Activated naive CD4-positive, alpha-beta T cell treated with anti-CD3 and anti-CD28 coated beads, Interleukin-2, amount 50 U/mL, for 24 hours (primary cell): ENCODE data around the gene ROMO1.
"Not testable (repeated sequence)": the region's sequence is repeated elsewhere in the genome, so short reads cannot be mapped to it uniquely, and the experiment has no call there.

ENCODE experiments used
- H3K27ac Mint-ChIP-seq: one replicate; pipeline ENCODE4 v1.8.0; 2021; ENCODE audit warnings: mild to moderate bottlenecking, mixed read lengths
- H3K27me3 Mint-ChIP-seq: one replicate; pipeline ENCODE4 v1.8.0; 2021; ENCODE audit warnings: mixed read lengths
- H3K36me3 Mint-ChIP-seq: one replicate; pipeline ENCODE4 v1.8.0; 2021; ENCODE audit warnings: mixed read lengths
- H3K4me1 Mint-ChIP-seq: one replicate; pipeline ENCODE4 v1.8.0; 2021; ENCODE audit warnings: mixed read lengths
- H3K4me3 Mint-ChIP-seq: one replicate; pipeline ENCODE4 v1.8.0; 2021; ENCODE audit warnings: mild to moderate bottlenecking, mixed read lengths
- H3K9me3 Mint-ChIP-seq: one replicate; pipeline ENCODE4 v1.8.0; 2021; ENCODE audit warnings: mixed read lengths

ROMO1 gene

GRCh38 chr20:35700625-35701148 is 1.5 kb downstream of the ROMO1 start:
- peak overlapping the region; percentile 97 for H3K4me3 Mint-ChIP-seq
- H3K9me3 Mint-ChIP-seq, result no peaks in the 10 kb centered on the region
- peak overlapping the region; percentile 92 for H3K27ac Mint-ChIP-seq
- peaks cover 13% of the 10 kb centered on the region for H3K36me3 Mint-ChIP-seq
- H3K4me1 Mint-ChIP-seq, result peaks cover 54% of the 10 kb centered on the region
- H3K27me3 Mint-ChIP-seq, result no peaks in the 10 kb centered on the region

DNA sequence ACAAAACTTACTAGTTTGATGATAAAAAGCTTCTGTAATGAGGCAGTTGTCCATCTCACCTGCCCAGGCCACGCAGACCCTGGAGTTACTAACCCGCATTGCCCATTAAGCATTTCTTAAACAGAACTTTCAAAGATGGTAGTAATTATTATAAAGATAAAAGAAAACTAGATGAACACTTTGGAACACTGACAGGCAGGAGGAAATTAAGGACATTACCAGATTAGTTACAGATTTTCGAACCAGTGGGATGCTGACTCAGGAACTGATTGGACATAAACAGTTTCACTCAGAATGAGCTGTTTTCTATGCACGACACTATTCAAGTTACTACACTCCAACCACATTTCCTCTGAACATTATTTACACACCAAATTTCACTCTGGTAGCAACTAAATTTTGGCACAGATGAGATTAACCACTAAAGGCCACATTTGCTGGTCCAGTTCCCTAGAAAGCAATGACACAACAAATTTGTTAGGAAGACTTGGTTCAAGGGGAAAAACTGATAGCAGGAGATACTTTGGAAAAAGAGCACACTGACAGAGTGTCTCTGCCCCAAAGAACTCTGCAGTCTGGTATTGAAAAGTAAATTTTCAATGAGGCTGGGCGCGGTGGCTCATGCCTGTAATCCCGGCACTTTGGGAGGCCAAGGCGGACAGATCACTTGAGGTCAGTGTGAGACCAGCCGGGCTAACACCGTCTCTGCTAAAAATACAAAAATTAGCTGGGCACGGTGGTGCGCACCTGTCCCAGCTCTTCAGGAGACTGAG is 3.0 kb downstream of the ROMO1 start:
- H3K9me3 Mint-ChIP-seq, result no peaks in the 10 kb centered on the region
- H3K27ac Mint-ChIP-seq, result peak overlapping the region; percentile 55
- peaks cover 50% of the 10 kb centered on the region for H3K4me1 Mint-ChIP-seq
- H3K36me3 Mint-ChIP-seq, result peaks cover 13% of the 10 kb centered on the region
- H3K27me3 Mint-ChIP-seq, result no peaks in the 10 kb centered on the region
- H3K4me3 Mint-ChIP-seq, result peak overlapping the region; percentile 15

GRCh38 chr20:35702824-35703695 is 3.9 kb downstream of the ROMO1 start:
- peaks cover 42% of the 10 kb centered on the region for H3K4me1 Mint-ChIP-seq
- H3K4me3 Mint-ChIP-seq, result no peak overlapping the region
- no peaks in the 10 kb centered on the region for H3K9me3 Mint-ChIP-seq
- H3K27me3 Mint-ChIP-seq, result no peaks in the 10 kb centered on the region
- peaks cover 13% of the 10 kb centered on the region for H3K36me3 Mint-ChIP-seq
- H3K27ac Mint-ChIP-seq, result peak overlapping the region; percentile 79

GRCh38 chr20:35704514-35705261 is 5.5 kb downstream of the ROMO1 start:
- no peak overlapping the region for H3K4me3 Mint-ChIP-seq
- peak overlapping the region; percentile 21 for H3K27ac Mint-ChIP-seq
- no peaks in the 10 kb centered on the region for H3K27me3 Mint-ChIP-seq
- H3K4me1 Mint-ChIP-seq, result peaks cover 46% of the 10 kb centered on the region
- no peaks in the 10 kb centered on the region for H3K9me3 Mint-ChIP-seq
- H3K36me3 Mint-ChIP-seq, result peaks cover 11% of the 10 kb centered on the region

DNA sequence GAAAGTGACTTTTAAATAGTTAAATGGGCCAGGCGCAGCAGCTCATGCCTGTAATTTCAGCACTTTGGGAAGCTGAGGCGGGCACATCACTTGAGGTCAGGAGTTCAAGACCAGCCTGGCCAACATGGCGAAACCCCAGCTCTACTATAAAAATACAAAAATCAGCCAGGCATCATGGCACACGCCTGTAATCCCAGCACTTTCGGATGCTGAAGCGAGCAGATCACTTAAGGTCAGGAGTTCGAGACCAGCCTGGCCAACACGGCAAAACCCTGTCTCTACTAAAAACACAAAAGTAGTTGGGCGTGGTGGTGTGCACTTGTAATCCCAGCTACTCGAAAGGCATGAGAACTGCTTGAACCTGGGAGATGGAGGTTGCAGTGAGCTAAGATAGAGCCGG is 6.7 kb downstream of the ROMO1 start:
- H3K4me3 Mint-ChIP-seq, result not testable (repeated sequence)

DNA sequence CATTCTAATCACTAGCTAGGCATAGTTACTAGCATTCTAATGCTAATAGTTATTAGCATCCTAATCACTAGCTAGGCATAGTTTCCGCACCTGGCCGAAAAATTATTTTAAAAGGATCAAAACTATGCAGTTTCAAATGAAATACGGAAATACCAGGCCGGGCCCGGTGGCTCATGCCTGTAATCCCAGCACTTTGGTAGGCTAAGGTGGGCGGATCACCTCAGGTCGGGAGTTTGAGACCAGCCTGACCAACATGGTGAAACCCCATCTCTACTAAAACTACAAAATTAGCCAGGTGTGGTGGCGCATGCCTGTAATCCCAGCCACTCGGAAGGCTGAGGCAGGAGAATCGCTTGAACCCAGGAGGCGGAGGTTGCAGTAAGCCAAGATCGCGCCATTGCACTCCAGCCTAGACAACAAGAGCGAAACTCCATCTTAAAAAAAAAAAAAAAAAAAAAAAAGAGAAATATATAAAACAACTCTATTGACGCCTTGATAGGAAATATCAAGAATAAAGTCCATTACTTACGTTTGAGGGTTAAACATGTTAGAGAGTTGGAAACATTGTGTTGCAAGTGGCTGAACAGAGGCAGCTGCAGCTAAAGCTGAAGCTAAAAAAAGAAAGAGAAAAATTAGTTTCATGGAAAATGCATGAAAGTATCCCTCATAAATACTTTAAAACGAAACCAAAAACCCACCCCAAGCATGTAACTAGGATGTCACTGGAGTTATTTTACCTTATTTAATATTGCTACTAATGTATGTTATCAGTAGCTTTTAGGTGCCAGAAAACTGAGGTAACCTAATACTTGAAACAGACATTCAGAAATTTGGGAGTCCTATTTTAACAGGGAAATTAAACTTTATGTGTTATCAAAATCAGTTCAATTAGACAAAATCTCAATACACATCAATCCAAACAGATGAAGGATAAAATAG is 7.7 kb downstream of the ROMO1 start:
- H3K9me3 Mint-ChIP-seq, H3K4me3 Mint-ChIP-seq, H3K27me3 Mint-ChIP-seq: not testable (repeated sequence)
- Mint-ChIP-seq H3K27ac (peak overlapping the region; percentile 55), H3K4me1 (peaks cover 52% of the 10 kb centered on the region), H3K36me3 (peaks cover 11% of the 10 kb centered on the region)

More for the DNA sequence above, 6.7 kb downstream of the ROMO1 start:
- H3K27ac Mint-ChIP-seq, H3K27me3 Mint-ChIP-seq, H3K9me3 Mint-ChIP-seq: not testable (repeated sequence)
- Mint-ChIP-seq H3K36me3 (peaks cover 12% of the 10 kb centered on the region), H3K4me1 (peaks cover 46% of the 10 kb centered on the region)

DNA sequence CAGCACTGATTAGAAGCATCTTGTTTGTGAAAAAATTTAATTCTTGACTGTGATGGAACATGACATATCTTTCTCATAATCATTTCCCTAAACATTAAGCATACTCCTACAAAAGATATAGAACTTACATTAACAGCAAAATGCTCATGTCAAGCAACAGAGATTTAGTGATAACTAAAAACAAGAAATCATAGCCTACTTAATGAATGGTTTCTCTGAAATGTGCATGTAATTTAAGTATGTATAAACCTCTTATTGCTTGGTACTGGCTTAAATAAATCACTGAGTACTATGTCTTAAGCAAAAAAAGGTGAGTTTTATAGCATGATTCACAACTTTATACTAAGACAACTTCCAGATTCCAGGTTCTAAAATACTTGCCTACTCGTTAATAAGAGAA is 9.3 kb downstream of the ROMO1 start:
- peaks cover 9% of the 10 kb centered on the region for H3K36me3 Mint-ChIP-seq

DNA sequence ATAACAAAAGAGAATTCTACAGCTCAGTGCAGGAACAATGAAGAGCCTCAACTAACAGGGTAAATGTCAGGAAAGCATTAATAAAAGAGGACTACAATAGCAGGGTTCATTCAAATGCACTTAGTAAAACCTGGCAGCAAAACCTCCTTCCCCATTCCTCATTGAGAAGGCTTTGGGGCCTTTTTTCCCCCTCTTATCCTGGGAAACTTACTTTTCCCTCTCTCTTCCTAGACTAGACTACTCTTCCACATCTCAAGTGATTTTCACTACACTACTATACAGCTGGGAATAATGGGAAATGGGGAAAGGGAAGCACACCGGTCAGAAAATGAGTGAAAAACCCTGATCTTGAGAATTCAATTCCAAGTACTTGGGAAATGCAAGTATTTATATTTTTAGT is 10.1 kb downstream of the ROMO1 start:
- Mint-ChIP-seq H3K9me3 (no peaks in the 10 kb centered on the region), H3K27ac (peak overlapping the region; percentile 79), H3K36me3 (peaks cover 6% of the 10 kb centered on the region), H3K27me3 (no peaks in the 10 kb centered on the region), H3K4me3 (no peak overlapping the region), H3K4me1 (peaks cover 54% of the 10 kb centered on the region)

More for the DNA sequence above, 9.3 kb downstream of the ROMO1 start:
- Mint-ChIP-seq H3K4me3 (no peak overlapping the region), H3K9me3 (no peaks in the 10 kb centered on the region), H3K27me3 (no peaks in the 10 kb centered on the region), H3K4me1 (peaks cover 52% of the 10 kb centered on the region), H3K27ac (peak overlapping the region; percentile 79)

GRCh38 chr20:35710039-35710438 is 10.8 kb downstream of the ROMO1 start:
- Mint-ChIP-seq H3K9me3 (no peaks in the 10 kb centered on the region), H3K36me3 (peaks cover 3% of the 10 kb centered on the region), H3K27me3 (no peaks in the 10 kb centered on the region), H3K4me3 (no peak overlapping the region), H3K4me1 (peaks cover 52% of the 10 kb centered on the region), H3K27ac (no peak overlapping the region)

DNA sequence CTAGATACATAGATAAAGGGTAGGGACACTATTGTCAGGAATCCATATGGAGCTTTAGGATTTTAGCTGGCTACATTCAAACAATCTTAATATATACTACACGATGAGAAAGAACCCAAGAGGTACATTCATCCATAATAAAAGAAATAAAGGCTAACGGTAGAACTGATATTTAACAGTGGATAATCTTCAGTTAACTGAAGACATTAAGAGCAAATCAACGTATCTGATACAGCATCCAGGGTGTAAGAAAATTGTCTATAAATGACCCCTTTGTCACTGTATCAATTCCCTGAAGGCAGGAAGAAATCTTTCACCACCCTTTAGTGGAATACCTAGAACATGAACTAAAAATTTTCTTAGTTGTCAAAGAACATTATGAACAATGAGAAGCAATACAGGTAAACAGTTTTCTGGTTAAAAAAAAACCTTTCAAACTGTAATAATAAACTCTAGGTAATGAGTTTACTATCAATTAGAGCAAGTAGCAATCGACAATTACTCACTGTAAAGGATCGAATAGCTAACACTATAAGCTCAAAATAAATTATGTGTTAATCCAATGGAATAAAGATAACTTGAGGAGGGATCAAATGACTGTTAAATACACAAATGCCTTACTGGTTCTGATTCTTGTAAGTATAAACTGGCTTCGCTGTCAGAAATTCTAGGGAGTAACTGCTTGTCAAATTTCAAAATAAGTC is 11.8 kb downstream of the ROMO1 start:
- Mint-ChIP-seq H3K9me3 (no peaks in the 10 kb centered on the region), H3K27me3 (no peaks in the 10 kb centered on the region), H3K4me1 (peaks cover 60% of the 10 kb centered on the region), H3K27ac (peak overlapping the region; percentile 83), H3K4me3 (peak overlapping the region; percentile 62), H3K36me3 (peaks cover 6% of the 10 kb centered on the region)

- no peaks in the 10 kb centered on the region for H3K9me3 Mint-ChIP-seq
- H3K4me3 Mint-ChIP-seq, result peak overlapping the region; percentile 62
- peak overlapping the region; percentile 83 for H3K27ac Mint-ChIP-seq
- peaks cover 9% of the 10 kb centered on the region for H3K36me3 Mint-ChIP-seq
- peaks cover 64% of the 10 kb centered on the region for H3K4me1 Mint-ChIP-seq
- no peaks in the 10 kb centered on the region for H3K27me3 Mint-ChIP-seq
Measured at GRCh38 chr20:35711588-35712209, 12.5 kb downstream of the ROMO1 start.

GRCh38 chr20:35713120-35713519 is 13.9 kb downstream of the ROMO1 start:
- H3K36me3 Mint-ChIP-seq, result peaks cover 11% of the 10 kb centered on the region
- not testable (repeated sequence) for H3K4me3 Mint-ChIP-seq, H3K9me3 Mint-ChIP-seq, H3K27me3 Mint-ChIP-seq
- peak overlapping the region; percentile 74 for H3K27ac Mint-ChIP-seq
- peaks cover 72% of the 10 kb centered on the region for H3K4me1 Mint-ChIP-seq

DNA sequence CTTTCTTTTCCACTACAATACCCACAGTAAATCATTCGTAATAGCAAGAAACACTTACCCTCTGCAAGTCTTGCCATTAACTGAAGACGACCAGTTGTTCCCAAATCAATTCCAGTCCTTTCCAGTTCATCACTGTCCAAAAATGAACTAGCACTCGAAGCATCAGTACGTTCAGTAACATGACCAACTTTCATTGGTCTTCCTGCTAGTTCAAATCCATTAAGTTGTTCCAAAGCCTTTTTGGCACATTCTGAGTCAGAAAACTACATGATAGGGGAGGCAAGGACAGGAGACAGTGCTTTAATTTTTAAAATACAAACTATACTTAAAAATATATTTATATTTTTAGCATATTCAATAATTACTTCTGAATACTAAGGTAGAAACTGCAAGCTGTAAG is 14.9 kb downstream of the ROMO1 start:
- Mint-ChIP-seq H3K27ac (no peak overlapping the region), H3K27me3 (no peaks in the 10 kb centered on the region), H3K9me3 (no peaks in the 10 kb centered on the region), H3K4me1 (peaks cover 69% of the 10 kb centered on the region), H3K4me3 (no peak overlapping the region), H3K36me3 (peaks cover 11% of the 10 kb centered on the region)

DNA sequence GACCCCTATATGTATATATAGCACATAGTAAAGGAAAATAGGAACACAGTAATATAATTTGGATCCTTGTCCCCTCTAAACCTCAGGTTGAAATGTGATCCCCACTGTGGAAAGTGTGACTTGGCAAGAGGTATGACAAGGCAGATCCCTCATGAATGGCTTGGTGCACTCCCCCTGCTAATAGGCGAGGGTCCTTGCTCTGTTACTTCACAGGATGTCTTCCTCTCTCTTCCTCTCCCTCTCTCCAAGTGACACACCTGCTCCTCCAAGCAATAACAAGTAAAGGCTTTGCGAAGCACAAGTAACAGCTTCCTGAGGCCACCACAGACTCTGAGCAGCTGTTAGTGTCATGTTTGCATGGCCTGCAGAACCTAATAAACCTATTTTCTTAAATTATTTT is 16.4 kb downstream of the ROMO1 start:
- Mint-ChIP-seq H3K9me3 (no peaks in the 10 kb centered on the region), H3K4me3 (peak overlapping the region; percentile 15), H3K36me3 (peaks cover 10% of the 10 kb centered on the region), H3K27me3 (no peaks in the 10 kb centered on the region), H3K4me1 (peaks cover 63% of the 10 kb centered on the region), H3K27ac (peak overlapping the region; percentile 70)
